Ishikawa (cell line): ENCODE data around the gene HARBI1.

Source experiments
- CEBPB ChIP-seq: IDR thresholded peaks from 2 replicates; pipeline ENCODE4 v1.6.1; 2012
- CREB1 ChIP-seq: IDR thresholded peaks from 2 replicates; pipeline ENCODE4 v1.6.1; 2012; ENCODE audit warnings: low read depth
- EGR1 ChIP-seq: IDR thresholded peaks from 2 replicates; pipeline ENCODE4 v1.6.1; 2012
- EP300 ChIP-seq: IDR thresholded peaks from 2 replicates; pipeline ENCODE4 v1.6.1; 2012; ENCODE audit warnings: borderline replicate concordance
- FOXM1 ChIP-seq: IDR thresholded peaks from 2 replicates; pipeline ENCODE4 v1.6.1; 2012; ENCODE audit warnings: low read depth, borderline replicate concordance
- NFIC ChIP-seq: IDR thresholded peaks from 2 replicates; pipeline ENCODE4 v1.6.1; 2012
- RAD21 ChIP-seq: IDR thresholded peaks from 2 replicates; pipeline ENCODE4 v1.6.1; 2012; ENCODE audit warnings: low read depth
- TAF1 ChIP-seq: IDR thresholded peaks from 2 replicates; pipeline ENCODE4 v1.6.1; 2012; ENCODE audit warnings: low read depth, mild to moderate bottlenecking
- TCF12 ChIP-seq: IDR thresholded peaks from 2 replicates; pipeline ENCODE4 v1.6.1; 2012; ENCODE audit warnings: low read depth
- TEAD4 ChIP-seq: IDR thresholded peaks from 2 replicates; pipeline ENCODE4 v1.6.1; 2012
- YY1 ChIP-seq: IDR thresholded peaks from 2 replicates; pipeline ENCODE4 v1.6.1; 2012; ENCODE audit warnings: low read depth
- TF ChIP-seq, protein P1 (sequence below): IDR thresholded peaks from 2 replicates; pipeline ENCODE4 v1.6.1; 2012; ENCODE audit warnings: low read depth, mild to moderate bottlenecking
- TF ChIP-seq, protein P2 (sequence below): IDR thresholded peaks from 2 replicates; pipeline ENCODE4 v1.6.1; 2012
- TF ChIP-seq, protein P3 (sequence below): IDR thresholded peaks from 2 replicates; pipeline ENCODE4 v1.6.1; 2012

- TF ChIP-seq, protein P1, sequence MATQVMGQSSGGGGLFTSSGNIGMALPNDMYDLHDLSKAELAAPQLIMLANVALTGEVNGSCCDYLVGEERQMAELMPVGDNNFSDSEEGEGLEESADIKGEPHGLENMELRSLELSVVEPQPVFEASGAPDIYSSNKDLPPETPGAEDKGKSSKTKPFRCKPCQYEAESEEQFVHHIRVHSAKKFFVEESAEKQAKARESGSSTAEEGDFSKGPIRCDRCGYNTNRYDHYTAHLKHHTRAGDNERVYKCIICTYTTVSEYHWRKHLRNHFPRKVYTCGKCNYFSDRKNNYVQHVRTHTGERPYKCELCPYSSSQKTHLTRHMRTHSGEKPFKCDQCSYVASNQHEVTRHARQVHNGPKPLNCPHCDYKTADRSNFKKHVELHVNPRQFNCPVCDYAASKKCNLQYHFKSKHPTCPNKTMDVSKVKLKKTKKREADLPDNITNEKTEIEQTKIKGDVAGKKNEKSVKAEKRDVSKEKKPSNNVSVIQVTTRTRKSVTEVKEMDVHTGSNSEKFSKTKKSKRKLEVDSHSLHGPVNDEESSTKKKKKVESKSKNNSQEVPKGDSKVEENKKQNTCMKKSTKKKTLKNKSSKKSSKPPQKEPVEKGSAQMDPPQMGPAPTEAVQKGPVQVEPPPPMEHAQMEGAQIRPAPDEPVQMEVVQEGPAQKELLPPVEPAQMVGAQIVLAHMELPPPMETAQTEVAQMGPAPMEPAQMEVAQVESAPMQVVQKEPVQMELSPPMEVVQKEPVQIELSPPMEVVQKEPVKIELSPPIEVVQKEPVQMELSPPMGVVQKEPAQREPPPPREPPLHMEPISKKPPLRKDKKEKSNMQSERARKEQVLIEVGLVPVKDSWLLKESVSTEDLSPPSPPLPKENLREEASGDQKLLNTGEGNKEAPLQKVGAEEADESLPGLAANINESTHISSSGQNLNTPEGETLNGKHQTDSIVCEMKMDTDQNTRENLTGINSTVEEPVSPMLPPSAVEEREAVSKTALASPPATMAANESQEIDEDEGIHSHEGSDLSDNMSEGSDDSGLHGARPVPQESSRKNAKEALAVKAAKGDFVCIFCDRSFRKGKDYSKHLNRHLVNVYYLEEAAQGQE, result no peak
- TF ChIP-seq RAD21 (no peak), NFIC (no peak), CEBPB (no peak), TEAD4 (no peak), TCF12 (no peak), TAF1 (no peak), EP300 (no peak), YY1 (no peak), CREB1 (no peak), FOXM1 (no peak), EGR1 (no peak)
- TF ChIP-seq, protein P2, sequence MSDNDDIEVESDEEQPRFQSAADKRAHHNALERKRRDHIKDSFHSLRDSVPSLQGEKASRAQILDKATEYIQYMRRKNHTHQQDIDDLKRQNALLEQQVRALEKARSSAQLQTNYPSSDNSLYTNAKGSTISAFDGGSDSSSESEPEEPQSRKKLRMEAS, result no peak
- TF ChIP-seq, protein P3, sequence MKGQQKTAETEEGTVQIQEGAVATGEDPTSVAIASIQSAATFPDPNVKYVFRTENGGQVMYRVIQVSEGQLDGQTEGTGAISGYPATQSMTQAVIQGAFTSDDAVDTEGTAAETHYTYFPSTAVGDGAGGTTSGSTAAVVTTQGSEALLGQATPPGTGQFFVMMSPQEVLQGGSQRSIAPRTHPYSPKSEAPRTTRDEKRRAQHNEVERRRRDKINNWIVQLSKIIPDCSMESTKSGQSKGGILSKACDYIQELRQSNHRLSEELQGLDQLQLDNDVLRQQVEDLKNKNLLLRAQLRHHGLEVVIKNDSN, result no peak
Measured at GRCh38 chr11:46658259-46658658, 41.2 kb upstream of the HARBI1 start.
